ENCODE measurements around the gene ACSM5.
A peak's percentile ranks its signal among the peaks of the same experiment; 100 is the strongest.

The ACSM5 gene

GRCh38 chr16:20383106-20384029 lies 26.0 kb upstream of the ACSM5 start:
- Histone ChIP-seq H3K4me1 (no peaks in the 10 kb centered on the region), H3K27me3 (ENCODE audit: control insufficient read depth, insufficient read depth, low read length) (no peaks in the 10 kb centered on the region), H3K79me2 (no peaks in the 10 kb centered on the region), H3K4me2 (ENCODE audit: low read length) (no peak overlapping the region), H3K36me3 (ENCODE audit: control insufficient read depth, insufficient read depth, low read length) (no peaks in the 10 kb centered on the region), H3K27ac (no peak overlapping the region), H3K9me3 (ENCODE audit: control insufficient read depth, low read length) (no peaks in the 10 kb centered on the region), H3K9ac (no peak overlapping the region), H3K4me3 (ENCODE audit: low read depth, low read length) (no peak overlapping the region), H2AFZ (no peak overlapping the region)
- peak; percentile 79 for TF ChIP-seq CTCF (IDR thresholded peaks at IDR 0.05)

- H3K27ac ChIP-seq: no peak overlapping the region
These were observed 23.2 kb upstream of the ACSM5 start for GRCh38 chr16:20385844-20386832.

GRCh38 chr16:20387978-20388377 lies 21.4 kb upstream of the ACSM5 start:
- no peaks in the 10 kb centered on the region for H3K9me3 ChIP-seq (ENCODE audit: control insufficient read depth, low read length)

More at GRCh38 chr16:20385844-20386832, 23.2 kb upstream of the ACSM5 start:
- Histone ChIP-seq H3K4me2 (ENCODE audit: low read length) (no peak overlapping the region), H2AFZ (no peak overlapping the region), H3K27me3 (ENCODE audit: control insufficient read depth, insufficient read depth, low read length) (no peaks in the 10 kb centered on the region), H3K4me3 (ENCODE audit: low read depth, low read length) (no peak overlapping the region), H3K4me1 (no peaks in the 10 kb centered on the region), H3K79me2 (no peaks in the 10 kb centered on the region), H3K9ac (no peak overlapping the region), H3K9me3 (ENCODE audit: control insufficient read depth, low read length) (no peaks in the 10 kb centered on the region), H3K36me3 (ENCODE audit: control insufficient read depth, insufficient read depth, low read length) (no peaks in the 10 kb centered on the region)
- TF ChIP-seq CTCF (IDR thresholded peaks at IDR 0.05): peak; percentile 75

GRCh38 chr16:20388854-20389253 lies 20.5 kb upstream of the ACSM5 start:
- H3K4me3 ChIP-seq (ENCODE audit: low read depth, low read length): no peak overlapping the region
- no peaks in the 10 kb centered on the region for H3K4me1 ChIP-seq
- H3K9me3 ChIP-seq (ENCODE audit: control insufficient read depth, low read length): no peaks in the 10 kb centered on the region
- H3K27me3 ChIP-seq (ENCODE audit: control insufficient read depth, insufficient read depth, low read length): no peaks in the 10 kb centered on the region
- H2AFZ ChIP-seq: no peak overlapping the region
- H3K79me2 ChIP-seq: no peaks in the 10 kb centered on the region
- H3K36me3 ChIP-seq (ENCODE audit: control insufficient read depth, insufficient read depth, low read length): no peaks in the 10 kb centered on the region
- H3K27ac ChIP-seq: no peak overlapping the region
- H3K9ac ChIP-seq: no peak overlapping the region
- no peak overlapping the region for H3K4me2 ChIP-seq (ENCODE audit: low read length)
- TF ChIP-seq CTCF (IDR thresholded peaks at IDR 0.05): no peak

More at GRCh38 chr16:20387978-20388377, 21.4 kb upstream of the ACSM5 start:
- Histone ChIP-seq H3K9ac (no peak overlapping the region), H3K79me2 (no peaks in the 10 kb centered on the region), H3K4me1 (no peaks in the 10 kb centered on the region), H3K27ac (no peak overlapping the region), H3K4me3 (ENCODE audit: low read depth, low read length) (no peak overlapping the region), H2AFZ (no peak overlapping the region), H3K36me3 (ENCODE audit: control insufficient read depth, insufficient read depth, low read length) (no peaks in the 10 kb centered on the region), H3K27me3 (ENCODE audit: control insufficient read depth, insufficient read depth, low read length) (no peaks in the 10 kb centered on the region), H3K4me2 (ENCODE audit: low read length) (no peak overlapping the region)
- TF ChIP-seq CTCF (IDR thresholded peaks at IDR 0.05): no peak
